GM12873 (cell line): ENCODE data around the gene ASIC1.
A peak's percentile ranks its signal among the peaks of the same experiment; 100 is the strongest.

Source experiments
- TF ChIP-seq, protein P1 (sequence below): IDR thresholded peaks from 2 replicates; pipeline ENCODE4 v1.5.1; 2012; ENCODE audit warnings: low read depth, mild to moderate bottlenecking, moderate library complexity, low read length, control low read depth; ENCODE audit not compliant: insufficient read depth; ENCODE audit errors: missing control alignments

The ASIC1 gene

GRCh38 chr12:50073712-50074111 lies 16.3 kb downstream of the ASIC1 start:
- TF ChIP-seq, protein P1, sequence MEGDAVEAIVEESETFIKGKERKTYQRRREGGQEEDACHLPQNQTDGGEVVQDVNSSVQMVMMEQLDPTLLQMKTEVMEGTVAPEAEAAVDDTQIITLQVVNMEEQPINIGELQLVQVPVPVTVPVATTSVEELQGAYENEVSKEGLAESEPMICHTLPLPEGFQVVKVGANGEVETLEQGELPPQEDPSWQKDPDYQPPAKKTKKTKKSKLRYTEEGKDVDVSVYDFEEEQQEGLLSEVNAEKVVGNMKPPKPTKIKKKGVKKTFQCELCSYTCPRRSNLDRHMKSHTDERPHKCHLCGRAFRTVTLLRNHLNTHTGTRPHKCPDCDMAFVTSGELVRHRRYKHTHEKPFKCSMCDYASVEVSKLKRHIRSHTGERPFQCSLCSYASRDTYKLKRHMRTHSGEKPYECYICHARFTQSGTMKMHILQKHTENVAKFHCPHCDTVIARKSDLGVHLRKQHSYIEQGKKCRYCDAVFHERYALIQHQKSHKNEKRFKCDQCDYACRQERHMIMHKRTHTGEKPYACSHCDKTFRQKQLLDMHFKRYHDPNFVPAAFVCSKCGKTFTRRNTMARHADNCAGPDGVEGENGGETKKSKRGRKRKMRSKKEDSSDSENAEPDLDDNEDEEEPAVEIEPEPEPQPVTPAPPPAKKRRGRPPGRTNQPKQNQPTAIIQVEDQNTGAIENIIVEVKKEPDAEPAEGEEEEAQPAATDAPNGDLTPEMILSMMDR = no peak

GRCh38 chr12:50074936-50075807 lies 17.8 kb downstream of the ASIC1 start:
- TF ChIP-seq, protein P1 = peak; percentile 97

GRCh38 chr12:50075808-50076170 lies 18.4 kb downstream of the ASIC1 start:
- TF ChIP-seq, protein P1 = no peak

DNA sequence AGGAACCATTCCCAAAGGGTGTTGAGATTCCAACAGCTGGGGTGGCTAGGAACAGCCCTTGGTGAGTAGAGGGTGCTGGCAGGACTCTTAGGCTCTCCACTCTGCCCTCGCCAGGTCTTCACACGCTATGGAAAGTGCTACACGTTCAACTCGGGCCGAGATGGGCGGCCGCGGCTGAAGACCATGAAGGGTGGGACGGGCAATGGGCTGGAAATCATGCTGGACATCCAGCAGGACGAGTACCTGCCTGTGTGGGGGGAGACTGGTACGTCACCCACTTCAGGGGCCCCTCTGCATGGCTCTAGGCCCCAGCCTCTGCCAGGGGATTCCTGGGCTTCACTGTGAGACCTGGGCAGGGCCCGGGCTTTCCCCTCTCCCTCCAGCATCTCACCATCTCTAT lies 19.7 kb downstream of the ASIC1 start:
- TF ChIP-seq, protein P1 = no peak

DNA sequence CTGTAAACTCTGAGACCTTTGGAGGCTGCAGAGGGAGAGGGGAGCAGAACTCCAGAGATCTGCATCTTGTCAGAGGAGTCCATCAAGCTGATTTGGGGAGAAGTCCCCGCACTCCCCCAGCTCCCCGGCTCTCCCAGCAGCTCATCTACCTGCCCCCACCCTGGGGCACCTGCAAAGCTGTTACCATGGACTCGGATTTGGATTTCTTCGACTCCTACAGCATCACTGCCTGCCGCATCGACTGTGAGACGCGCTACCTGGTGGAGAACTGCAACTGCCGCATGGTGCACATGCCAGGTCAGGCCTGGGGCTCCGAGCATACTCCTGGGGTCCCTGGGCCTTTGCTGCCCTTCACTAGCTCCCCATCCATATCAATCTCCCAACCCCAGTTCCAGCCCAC lies 20.9 kb downstream of the ASIC1 start:
- TF ChIP-seq, protein P1 = no peak

DNA sequence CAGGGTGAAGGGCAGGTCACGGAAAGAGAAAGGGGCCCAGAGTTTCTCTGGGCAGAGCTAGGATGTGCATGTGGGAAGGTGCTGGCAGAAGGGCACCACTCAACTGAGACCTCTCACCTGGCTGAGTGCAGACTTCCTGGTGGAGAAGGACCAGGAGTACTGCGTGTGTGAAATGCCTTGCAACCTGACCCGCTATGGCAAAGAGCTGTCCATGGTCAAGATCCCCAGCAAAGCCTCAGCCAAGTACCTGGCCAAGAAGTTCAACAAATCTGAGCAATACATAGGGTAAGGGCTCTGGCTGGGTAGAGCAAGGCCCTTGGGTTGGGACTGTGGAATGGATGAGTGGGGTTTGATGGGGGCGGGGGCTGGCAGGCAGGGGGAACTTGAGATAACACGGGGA lies 22.4 kb downstream of the ASIC1 start:
- TF ChIP-seq, protein P1 = no peak

DNA sequence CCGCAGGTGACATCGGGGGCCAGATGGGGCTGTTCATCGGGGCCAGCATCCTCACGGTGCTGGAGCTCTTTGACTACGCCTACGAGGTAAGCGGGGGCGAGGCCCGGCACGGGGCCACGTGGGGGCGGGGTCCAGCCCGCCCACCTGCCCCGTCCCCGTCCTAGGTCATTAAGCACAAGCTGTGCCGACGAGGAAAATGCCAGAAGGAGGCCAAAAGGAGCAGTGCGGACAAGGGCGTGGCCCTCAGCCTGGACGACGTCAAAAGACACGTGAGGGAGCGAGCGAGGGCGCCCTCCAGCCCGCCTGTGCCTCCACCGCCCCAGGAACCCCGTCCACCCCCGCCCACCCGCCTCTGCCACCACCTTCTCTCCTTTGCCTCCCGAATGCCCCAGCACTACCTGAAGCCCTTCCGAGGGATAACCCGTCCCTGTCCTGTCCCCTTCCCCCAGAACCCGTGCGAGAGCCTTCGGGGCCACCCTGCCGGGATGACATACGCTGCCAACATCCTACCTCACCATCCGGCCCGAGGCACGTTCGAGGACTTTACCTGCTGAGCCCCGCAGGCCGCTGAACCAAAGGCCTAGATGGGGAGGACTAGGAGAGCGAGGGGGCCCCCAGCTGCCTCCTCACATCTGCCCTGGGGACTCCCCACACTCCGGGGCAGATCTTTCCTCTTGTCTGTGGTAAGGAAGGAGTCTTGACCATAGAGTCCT lies 23.9 kb downstream of the ASIC1 start:
- TF ChIP-seq, protein P1 = no peak
